Measurements from ENCODE around the gene ARRB2. TPM values are rescaled to one million over a fixed set of nuclear protein-coding genes. Genes with fewer than 3 reads are reported as not detected.

ARRB2 gene
- total RNA-seq, 2 donors from 2014 or later, result 45.3 to 51.8 TPM

DNA sequence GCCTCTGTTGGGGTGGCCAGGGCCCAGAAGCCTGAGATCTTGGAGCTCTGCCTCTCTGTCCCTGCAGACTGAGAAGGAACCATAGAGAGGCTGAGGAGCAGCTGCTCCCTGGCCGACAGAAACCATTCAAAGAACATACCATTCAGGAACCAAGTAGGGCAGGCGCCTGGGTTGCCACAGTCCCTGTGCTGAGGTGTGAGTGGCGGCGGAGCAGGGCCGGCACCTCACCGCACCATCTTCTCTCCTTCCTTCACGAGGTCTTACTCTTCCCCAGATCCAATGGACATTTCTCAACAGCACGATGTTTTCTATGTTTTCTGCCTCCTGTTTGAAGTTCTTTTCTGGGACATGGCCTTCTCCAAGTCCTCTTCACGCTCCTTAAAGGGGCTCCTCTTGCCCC, 46.2 kb upstream of the ARRB2 start:
- H3K36me3 Mint-ChIP-seq (ENCODE audit: low read depth), result no peaks in the 10 kb centered on the region
- Histone ChIP-seq H3K9ac (ENCODE audit: extremely low read depth, low read length, poor library complexity, severe bottlenecking) (no peak overlapping the region), H3K36me3 (ENCODE audit: control insufficient read depth, insufficient read depth, low read length) (peaks cover 2% of the 10 kb centered on the region), H3K9me3 (ENCODE audit: control insufficient read depth, low read length) (no peaks in the 10 kb centered on the region), H3K27ac (ENCODE audit: low read depth, low read length) (no peak overlapping the region), H3K4me3 (ENCODE audit: low read length) (no peak overlapping the region), H3K27me3 (ENCODE audit: control insufficient read depth, insufficient read depth, low read length, poor library complexity, severe bottlenecking) (no peaks in the 10 kb centered on the region), H3K4me1 (ENCODE audit: control insufficient read depth, insufficient read depth, low read length) (no peaks in the 10 kb centered on the region)
- no peak overlapping the region for H3K27ac Mint-ChIP-seq
- 89 to 94% methylated on average over 4 to 9 of the region's 9 CpGs for WGBS, 2 experiments (ENCODE audit: insufficient coverage in 1 of 2, insufficient read length in 1 of 2)
- no peak for DNase-seq
- no peaks in the 10 kb centered on the region for H3K4me1 Mint-ChIP-seq
- TF ChIP-seq, protein P1, sequence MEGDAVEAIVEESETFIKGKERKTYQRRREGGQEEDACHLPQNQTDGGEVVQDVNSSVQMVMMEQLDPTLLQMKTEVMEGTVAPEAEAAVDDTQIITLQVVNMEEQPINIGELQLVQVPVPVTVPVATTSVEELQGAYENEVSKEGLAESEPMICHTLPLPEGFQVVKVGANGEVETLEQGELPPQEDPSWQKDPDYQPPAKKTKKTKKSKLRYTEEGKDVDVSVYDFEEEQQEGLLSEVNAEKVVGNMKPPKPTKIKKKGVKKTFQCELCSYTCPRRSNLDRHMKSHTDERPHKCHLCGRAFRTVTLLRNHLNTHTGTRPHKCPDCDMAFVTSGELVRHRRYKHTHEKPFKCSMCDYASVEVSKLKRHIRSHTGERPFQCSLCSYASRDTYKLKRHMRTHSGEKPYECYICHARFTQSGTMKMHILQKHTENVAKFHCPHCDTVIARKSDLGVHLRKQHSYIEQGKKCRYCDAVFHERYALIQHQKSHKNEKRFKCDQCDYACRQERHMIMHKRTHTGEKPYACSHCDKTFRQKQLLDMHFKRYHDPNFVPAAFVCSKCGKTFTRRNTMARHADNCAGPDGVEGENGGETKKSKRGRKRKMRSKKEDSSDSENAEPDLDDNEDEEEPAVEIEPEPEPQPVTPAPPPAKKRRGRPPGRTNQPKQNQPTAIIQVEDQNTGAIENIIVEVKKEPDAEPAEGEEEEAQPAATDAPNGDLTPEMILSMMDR (conservative IDR thresholded peaks at IDR 0.05), result no peak
- no peak overlapping the region for H3K4me3 Mint-ChIP-seq
- H3K27me3 Mint-ChIP-seq (ENCODE audit: insufficient read depth), result peaks cover 2% of the 10 kb centered on the region
- H3K9me3 Mint-ChIP-seq, result no peaks in the 10 kb centered on the region

DNA sequence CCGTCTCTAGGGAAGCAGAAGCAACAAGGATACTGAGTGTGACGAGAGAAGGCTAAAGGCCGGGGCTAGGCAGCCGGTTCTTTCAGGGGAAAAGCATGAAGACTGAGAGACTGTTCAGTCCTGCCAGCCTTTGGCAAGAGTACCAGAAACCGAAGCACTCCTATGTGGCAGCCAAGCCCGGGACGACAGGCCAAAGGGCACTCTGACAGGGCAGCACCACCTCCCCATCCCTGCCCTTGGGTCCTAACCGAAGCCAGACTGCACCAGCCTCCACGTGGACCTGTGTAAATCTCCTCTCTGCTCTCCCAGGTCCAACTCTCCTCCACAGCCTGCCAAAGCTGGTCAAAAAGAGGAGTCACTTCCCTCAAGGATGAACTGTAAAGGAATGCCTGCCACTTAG, 45.4 kb upstream of the ARRB2 start:
- Mint-ChIP-seq H3K36me3 (ENCODE audit: low read depth) (peaks cover 6% of the 10 kb centered on the region), H3K4me3 (no peak overlapping the region), H3K4me1 (no peaks in the 10 kb centered on the region), H3K9me3 (no peaks in the 10 kb centered on the region), H3K27me3 (ENCODE audit: insufficient read depth) (peaks cover 2% of the 10 kb centered on the region), H3K27ac (no peak overlapping the region)
- H3K9me3 ChIP-seq (ENCODE audit: control insufficient read depth, low read length), result no peaks in the 10 kb centered on the region
- H3K4me1 ChIP-seq (ENCODE audit: control insufficient read depth, insufficient read depth, low read length), result no peaks in the 10 kb centered on the region
- no peak overlapping the region for H3K4me3 ChIP-seq (ENCODE audit: low read length)
- TF ChIP-seq, protein P1 (conservative IDR thresholded peaks at IDR 0.05), result no peak
- H3K9ac ChIP-seq (ENCODE audit: extremely low read depth, low read length, poor library complexity, severe bottlenecking), result no peak overlapping the region
- WGBS, 2 experiments (ENCODE audit: insufficient coverage in 1 of 2, insufficient read length in 1 of 2), result 87 to 89% methylated on average over 7 to 9 of the region's 9 CpGs
- peaks cover 10% of the 10 kb centered on the region for H3K36me3 ChIP-seq (ENCODE audit: control insufficient read depth, insufficient read depth, low read length)
- H3K27ac ChIP-seq (ENCODE audit: low read depth, low read length), result no peak overlapping the region
- no peaks in the 10 kb centered on the region for H3K27me3 ChIP-seq (ENCODE audit: control insufficient read depth, insufficient read depth, low read length, poor library complexity, severe bottlenecking)
- no peak for DNase-seq

DNA sequence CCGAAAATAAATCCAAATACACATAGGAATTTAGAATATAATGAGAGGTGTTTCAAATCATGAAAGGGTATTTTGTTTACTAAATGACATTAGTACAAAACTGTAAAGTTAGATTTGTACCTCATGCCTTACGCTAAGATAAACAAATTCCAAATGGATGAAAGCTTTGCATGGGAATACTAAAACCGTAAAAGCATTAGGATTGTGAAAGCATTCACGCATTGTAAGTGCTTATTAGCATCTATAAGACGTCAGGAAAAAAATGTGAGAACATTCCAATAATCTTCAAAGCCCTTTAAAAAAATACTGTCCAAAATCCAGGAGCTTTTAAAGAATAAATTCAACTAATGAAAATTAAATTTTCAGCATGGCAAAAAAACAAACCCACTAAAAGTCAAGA, 44.1 kb upstream of the ARRB2 start:
- 89% methylated on average over 4 of the region's 5 CpGs for WGBS, 2 experiments (ENCODE audit: insufficient coverage in 1 of 2, insufficient read length in 1 of 2)
- no peaks in the 10 kb centered on the region for H3K4me1 Mint-ChIP-seq
- no peaks in the 10 kb centered on the region for H3K4me1 ChIP-seq (ENCODE audit: control insufficient read depth, insufficient read depth, low read length)
- H3K9ac ChIP-seq (ENCODE audit: extremely low read depth, low read length, poor library complexity, severe bottlenecking), result no peak overlapping the region
- H3K4me3 ChIP-seq (ENCODE audit: low read length), result no peak overlapping the region
- no peaks in the 10 kb centered on the region for H3K27me3 ChIP-seq (ENCODE audit: control insufficient read depth, insufficient read depth, low read length, poor library complexity, severe bottlenecking)
- peaks cover 17% of the 10 kb centered on the region for H3K36me3 ChIP-seq (ENCODE audit: control insufficient read depth, insufficient read depth, low read length)
- no peak for DNase-seq
- H3K36me3 Mint-ChIP-seq (ENCODE audit: low read depth), result peaks cover 16% of the 10 kb centered on the region
- H3K4me3 Mint-ChIP-seq, result no peak overlapping the region
- no peak overlapping the region for H3K27ac Mint-ChIP-seq
- H3K9me3 ChIP-seq (ENCODE audit: control insufficient read depth, low read length), result no peaks in the 10 kb centered on the region
- no peak overlapping the region for H3K27ac ChIP-seq (ENCODE audit: low read depth, low read length)
- no peaks in the 10 kb centered on the region for H3K27me3 Mint-ChIP-seq (ENCODE audit: insufficient read depth)
- H3K9me3 Mint-ChIP-seq, result no peaks in the 10 kb centered on the region
- TF ChIP-seq, protein P1 (conservative IDR thresholded peaks at IDR 0.05), result no peak
